ENCODE data around the gene PRUNE1.

Gene PRUNE1

GRCh38 chr1:151059109-151060006, 51.1 kb downstream of the PRUNE1 start, which contains the start of gene CDC42SE1:
Gene CDC42SE1 (minus strand): TSS chr1:151059622. CDS start chr1:151055730, 3,892 bp downstream.
- Histone ChIP-seq H3K27me3 (ENCODE audit: control insufficient read depth in 5 of 5, insufficient read depth in 4 of 5, low read length in 5 of 5) (no peaks in the 10 kb centered on the region), H3K9ac (ENCODE audit: low read length in 5 of 5) (peak within 1 kb of the TSS; percentile 82 to 98 (median 95)), H3K9me3 (ENCODE audit: control insufficient read depth in 5 of 5, low read length in 5 of 5) (no peaks in the 10 kb centered on the region), H3K36me3 (ENCODE audit: control insufficient read depth in 5 of 5, insufficient read depth in 5 of 5, low read length in 5 of 5) (peaks cover 0 to 26% (median 20%) of the 10 kb centered on the region in 5 donors), H3K4me1 (ENCODE audit: control insufficient read depth in 5 of 5, insufficient read depth in 5 of 5, low read length in 5 of 5) (peaks cover 11 to 55% (median 47%) of the 10 kb centered on the region in 5 donors), H3K27ac (ENCODE audit: low read depth, low read length) (peak within 1 kb of the TSS; percentile 94), H3K4me3 (ENCODE audit: low read depth in 1 of 5, low read length in 5 of 5) (peak within 1 kb of the TSS; percentile 78 to 98 (median 97))

- H3K9ac ChIP-seq (ENCODE audit: low read length in 5 of 5): peak within 1 kb of the TSS; percentile 16 to 98 (median 95)
- no peaks in the 10 kb centered on the region for H3K9me3 ChIP-seq (ENCODE audit: control insufficient read depth in 5 of 5, low read length in 5 of 5)
- no peaks in the 10 kb centered on the region for H3K27me3 ChIP-seq (ENCODE audit: control insufficient read depth in 5 of 5, insufficient read depth in 4 of 5, low read length in 5 of 5)
- peaks cover 0 to 18% (median 12%) of the 10 kb centered on the region in 5 donors for H3K36me3 ChIP-seq (ENCODE audit: control insufficient read depth in 5 of 5, insufficient read depth in 5 of 5, low read length in 5 of 5)
- peaks cover 11 to 54% (median 47%) of the 10 kb centered on the region in 5 donors for H3K4me1 ChIP-seq (ENCODE audit: control insufficient read depth in 5 of 5, insufficient read depth in 5 of 5, low read length in 5 of 5)
- H3K4me3 ChIP-seq (ENCODE audit: low read depth in 1 of 5, low read length in 5 of 5): peak within 1 kb of the TSS; percentile 78 to 98 (median 93)
- peak within 1 kb of the TSS; percentile 94 for H3K27ac ChIP-seq (ENCODE audit: low read depth, low read length)
These were observed 51.9 kb downstream of the PRUNE1 start, which contains the start of gene MLLT11 for GRCh38 chr1:151060007-151060656. Gene MLLT11 (plus strand): TSS chr1:151060397. CDS start chr1:151067225, 6,828 bp downstream.

- peak overlapping the region in 3 of 5 donors; percentile 95 to 98 (median 95) for H3K9ac ChIP-seq (ENCODE audit: low read length in 5 of 5)
- peaks cover 0 to 11% (median 5%) of the 10 kb centered on the region in 5 donors for H3K36me3 ChIP-seq (ENCODE audit: control insufficient read depth in 5 of 5, insufficient read depth in 5 of 5, low read length in 5 of 5)
- no peaks in the 10 kb centered on the region for H3K27me3 ChIP-seq (ENCODE audit: control insufficient read depth in 5 of 5, insufficient read depth in 4 of 5, low read length in 5 of 5)
- peak overlapping the region; percentile 78 to 98 (median 93) for H3K4me3 ChIP-seq (ENCODE audit: low read depth in 1 of 5, low read length in 5 of 5)
- H3K27ac ChIP-seq (ENCODE audit: low read depth, low read length): no peak overlapping the region
- H3K4me1 ChIP-seq (ENCODE audit: control insufficient read depth in 5 of 5, insufficient read depth in 5 of 5, low read length in 5 of 5): peaks cover 11 to 47% (median 41%) of the 10 kb centered on the region in 5 donors
- no peaks in the 10 kb centered on the region for H3K9me3 ChIP-seq (ENCODE audit: control insufficient read depth in 5 of 5, low read length in 5 of 5)
These were observed 52.6 kb downstream of the PRUNE1 start for GRCh38 chr1:151060657-151061421.

- no peak overlapping the region for H3K9ac ChIP-seq (ENCODE audit: low read length in 5 of 5)
- peaks cover 9 to 39% (median 32%) of the 10 kb centered on the region in 5 donors for H3K4me1 ChIP-seq (ENCODE audit: control insufficient read depth in 5 of 5, insufficient read depth in 5 of 5, low read length in 5 of 5)
- H3K27me3 ChIP-seq (ENCODE audit: control insufficient read depth in 5 of 5, insufficient read depth in 4 of 5, low read length in 5 of 5): no peaks in the 10 kb centered on the region
- H3K4me3 ChIP-seq (ENCODE audit: low read depth in 1 of 5, low read length in 5 of 5): no peak overlapping the region
- no peaks in the 10 kb centered on the region for H3K9me3 ChIP-seq (ENCODE audit: control insufficient read depth in 5 of 5, low read length in 5 of 5)
- peaks cover 0 to 3% (median 1%) of the 10 kb centered on the region in 5 donors for H3K36me3 ChIP-seq (ENCODE audit: control insufficient read depth in 5 of 5, insufficient read depth in 5 of 5, low read length in 5 of 5)
- H3K27ac ChIP-seq (ENCODE audit: low read depth, low read length): no peak overlapping the region
These were observed 53.5 kb downstream of the PRUNE1 start for GRCh38 chr1:151061704-151062103.

GRCh38 chr1:151062741-151063371, 54.6 kb downstream of the PRUNE1 start:
- Histone ChIP-seq H3K9ac (ENCODE audit: low read length in 5 of 5) (no peak overlapping the region), H3K4me3 (ENCODE audit: low read depth in 1 of 5, low read length in 5 of 5) (no peak overlapping the region), H3K9me3 (ENCODE audit: control insufficient read depth in 5 of 5, low read length in 5 of 5) (no peaks in the 10 kb centered on the region), H3K27me3 (ENCODE audit: control insufficient read depth in 5 of 5, insufficient read depth in 4 of 5, low read length in 5 of 5) (no peaks in the 10 kb centered on the region), H3K4me1 (ENCODE audit: control insufficient read depth in 5 of 5, insufficient read depth in 5 of 5, low read length in 5 of 5) (peaks cover 3 to 27% (median 22%) of the 10 kb centered on the region in 5 donors), H3K36me3 (ENCODE audit: control insufficient read depth in 5 of 5, insufficient read depth in 5 of 5, low read length in 5 of 5) (no peaks in the 10 kb centered on the region), H3K27ac (ENCODE audit: low read depth, low read length) (no peak overlapping the region)

- H3K4me1 ChIP-seq (ENCODE audit: control insufficient read depth in 5 of 5, insufficient read depth in 5 of 5, low read length in 5 of 5): peaks cover 0 to 11% (median 6%) of the 10 kb centered on the region in 5 donors
- no peak overlapping the region for H3K27ac ChIP-seq (ENCODE audit: low read depth, low read length)
- no peak overlapping the region for H3K9ac ChIP-seq (ENCODE audit: low read length in 5 of 5)
- H3K9me3 ChIP-seq (ENCODE audit: control insufficient read depth in 5 of 5, low read length in 5 of 5): no peaks in the 10 kb centered on the region
- H3K27me3 ChIP-seq (ENCODE audit: control insufficient read depth in 5 of 5, insufficient read depth in 4 of 5, low read length in 5 of 5): no peaks in the 10 kb centered on the region
- H3K36me3 ChIP-seq (ENCODE audit: control insufficient read depth in 5 of 5, insufficient read depth in 5 of 5, low read length in 5 of 5): no peaks in the 10 kb centered on the region
- H3K4me3 ChIP-seq (ENCODE audit: low read depth in 1 of 5, low read length in 5 of 5): no peak overlapping the region
These were observed 56.9 kb downstream of the PRUNE1 start for GRCh38 chr1:151065089-151065645.

GRCh38 chr1:151067185-151067584, 58.9 kb downstream of the PRUNE1 start:
- Histone ChIP-seq H3K27ac (ENCODE audit: low read depth, low read length) (no peak overlapping the region), H3K4me3 (ENCODE audit: low read depth in 1 of 5, low read length in 5 of 5) (no peak overlapping the region), H3K27me3 (ENCODE audit: control insufficient read depth in 5 of 5, insufficient read depth in 4 of 5, low read length in 5 of 5) (no peaks in the 10 kb centered on the region), H3K36me3 (ENCODE audit: control insufficient read depth in 5 of 5, insufficient read depth in 5 of 5, low read length in 5 of 5) (no peaks in the 10 kb centered on the region), H3K9me3 (ENCODE audit: control insufficient read depth in 5 of 5, low read length in 5 of 5) (no peaks in the 10 kb centered on the region), H3K4me1 (ENCODE audit: control insufficient read depth in 5 of 5, insufficient read depth in 5 of 5, low read length in 5 of 5) (peaks cover 2 to 16% (median 9%) of the 10 kb centered on the region in 5 donors), H3K9ac (ENCODE audit: low read length in 5 of 5) (no peak overlapping the region)

GRCh38 chr1:151069103-151069486, 60.8 kb downstream of the PRUNE1 start:
- Histone ChIP-seq H3K36me3 (ENCODE audit: control insufficient read depth in 5 of 5, insufficient read depth in 5 of 5, low read length in 5 of 5) (no peaks in the 10 kb centered on the region), H3K27me3 (ENCODE audit: control insufficient read depth in 5 of 5, insufficient read depth in 4 of 5, low read length in 5 of 5) (no peaks in the 10 kb centered on the region), H3K4me3 (ENCODE audit: low read depth in 1 of 5, low read length in 5 of 5) (no peak overlapping the region), H3K9ac (ENCODE audit: low read length in 5 of 5) (no peak overlapping the region), H3K4me1 (ENCODE audit: control insufficient read depth in 5 of 5, insufficient read depth in 5 of 5, low read length in 5 of 5) (peaks cover 2 to 16% (median 9%) of the 10 kb centered on the region in 5 donors), H3K27ac (ENCODE audit: low read depth, low read length) (peak overlapping the region; percentile 38), H3K9me3 (ENCODE audit: control insufficient read depth in 5 of 5, low read length in 5 of 5) (no peaks in the 10 kb centered on the region)

Data from subcutaneous abdominal adipose tissue (tissue), 5 donors.